HEK293T (cell line): ENCODE measurements around the gene GPR180.

Experiments
- CTCF ChIA-PET: fragments of 350-600 bp; formaldehyde crosslinking; extraction: SDS; loops from one replicate; lab custom pipeline; 2021; ENCODE audit warnings: antibody characterized with exemption, inconsistent platforms; lab: Yijun Ruan, JAX
- POLR2A ChIA-PET: fragments of 350-600 bp; formaldehyde crosslinking; extraction: SDS; loops from one replicate; lab custom pipeline; 2020; ENCODE audit warnings: antibody characterized with exemption, inconsistent platforms; lab: Yijun Ruan, JAX
- DNase-seq: peaks from one replicate; pipeline ENCODE4 v3.0.0; 2012; ENCODE audit warnings: mixed read lengths; ENCODE audit errors: extremely low spot score
- ARNT ChIP-seq: fragments of 450-650 bp; IDR thresholded peaks from 2 replicates; pipeline ENCODE4 v1.6.1; 2017; ENCODE audit warnings: mild to moderate bottlenecking
- BHLHE40 ChIP-seq: fragments of 450-650 bp; IDR thresholded peaks from 2 replicates; pipeline ENCODE4 v1.6.1; 2016; ENCODE audit warnings: mild to moderate bottlenecking, moderate library complexity, borderline replicate concordance
- CTBP1 ChIP-seq: fragments of 450-650 bp; IDR thresholded peaks from 2 replicates; pipeline ENCODE4 v1.6.1; 2016; ENCODE audit warnings: borderline replicate concordance
- ELF4 ChIP-seq: fragments of 450-650 bp; IDR thresholded peaks from 2 replicates; pipeline ENCODE4 v1.6.1; 2017; ENCODE audit warnings: antibody characterized with exemption
- FOXA1 ChIP-seq: fragments of 450-650 bp; IDR thresholded peaks from 2 replicates; pipeline ENCODE4 v1.6.1; 2016; ENCODE audit warnings: mild to moderate bottlenecking
- FOXK2 ChIP-seq: fragments of 450-650 bp; IDR thresholded peaks from 2 replicates; pipeline ENCODE4 v1.6.1; 2016; ENCODE audit warnings: mild to moderate bottlenecking
- FOXM1 ChIP-seq: fragments of 450-650 bp; IDR thresholded peaks from 2 replicates; pipeline ENCODE4 v1.6.1; 2017; ENCODE audit warnings: mild to moderate bottlenecking, borderline replicate concordance
- HDGF ChIP-seq: fragments of 450-650 bp; IDR thresholded peaks from 2 replicates; pipeline ENCODE4 v1.6.1; 2017; ENCODE audit warnings: antibody characterized with exemption, borderline replicate concordance
- L3MBTL2 ChIP-seq: fragments of 450-650 bp; conservative IDR thresholded peaks from 2 replicates; pipeline ENCODE4 v1.6.1; 2016; ENCODE audit warnings: mild to moderate bottlenecking
- LEF1 ChIP-seq: fragments of 450-650 bp; IDR thresholded peaks from 2 replicates; pipeline ENCODE4 v1.6.1; 2017; ENCODE audit warnings: mild to moderate bottlenecking, borderline replicate concordance
- NFRKB ChIP-seq: fragments of 450-650 bp; IDR thresholded peaks from 2 replicates; pipeline ENCODE4 v1.6.1; 2016; ENCODE audit warnings: mild to moderate bottlenecking, moderate library complexity
- PKNOX1 ChIP-seq: fragments of 450-650 bp; IDR thresholded peaks from 2 replicates; pipeline ENCODE4 v1.6.1; 2016
- SP1 ChIP-seq: fragments of 450-650 bp; IDR thresholded peaks from 2 replicates; pipeline ENCODE4 v1.6.1; 2017
- SUZ12 ChIP-seq: fragments of 450-650 bp; IDR thresholded peaks from 2 replicates; pipeline ENCODE4 v1.6.1; 2016; ENCODE audit warnings: mild to moderate bottlenecking
- TARDBP ChIP-seq: fragments of 450-650 bp; IDR thresholded peaks from 2 replicates; pipeline ENCODE4 v1.6.1; 2016
- ZNF384 ChIP-seq: fragments of 450-650 bp; IDR thresholded peaks from 2 replicates; pipeline ENCODE4 v1.6.1; 2016

GPR180 gene

GRCh38 chr13:94601446-94602431 lies at the start of gene GPR180:
TSS of gene GPR180 (plus strand) at chr13:94601857. CDS start at chr13:94601928, 71 bp downstream.
- ChIA-PET POLR2A (interaction anchor here (0.6 to 3.6 kb wide), 7 partner anchors 9 to 168 kb away, joined by 3 to 32 read pairs (median 3); no protein-coding TSS in a partner anchor), CTCF (no interaction called here)
- TF ChIP-seq TARDBP (no peak), FOXM1 (peak; percentile 80), PKNOX1 (peak; percentile 92), L3MBTL2 (peak; percentile 100), SUZ12 (no peak), ARNT (no peak), CTBP1 (peak; percentile 10; the same call in 1 of the 2 replicates), HDGF (peak; percentile 99; the same call in 1 of the 2 replicates), ELF4 (no peak), SP1 (no peak), BHLHE40 (no peak), NFRKB (no peak), FOXK2 (no peak), FOXA1 (no peak), ZNF384 (no peak), LEF1 (no peak; the same call in 1 of the 2 replicates)
- peak; percentile 100 for DNase-seq

- DNase-seq: no peak
- ChIA-PET POLR2A (interaction anchor here (3.8 kb wide), 1 partner anchor 44 kb away, joined by 66 read pairs; the partner anchor contains the start of gene TGDS), CTCF (interaction anchor here (0.8 kb wide), 1 partner anchor 1876 kb away, joined by 3 read pairs; no protein-coding TSS in a partner anchor)
- TF ChIP-seq ARNT (no peak), SUZ12 (no peak), FOXK2 (no peak), FOXM1 (no peak), SP1 (no peak), NFRKB (no peak), L3MBTL2 (no peak), PKNOX1 (no peak), ELF4 (no peak), HDGF (no peak), ZNF384 (no peak)
Observed at GRCh38 chr13:94552095-94552494, 49.6 kb upstream of the GPR180 start.

- POLR2A ChIA-PET: interaction anchor here (1.5 kb wide), 1 partner anchor 42 kb away, joined by 6 read pairs; the partner anchor contains the start of gene TGDS
- TF ChIP-seq ZNF384 (no peak), CTBP1 (no peak), SUZ12 (no peak), ARNT (no peak), TARDBP (no peak), LEF1 (no peak), ELF4 (no peak), SP1 (no peak), PKNOX1 (no peak), BHLHE40 (no peak), FOXA1 (no peak), L3MBTL2 (no peak), NFRKB (no peak), FOXM1 (no peak), HDGF (no peak), FOXK2 (no peak)
- CTCF ChIA-PET: no interaction called here
Observed at GRCh38 chr13:94553766-94554165, 47.9 kb upstream of the GPR180 start.

GRCh38 chr13:94556041-94556440 lies 45.6 kb upstream of the GPR180 start:
- POLR2A ChIA-PET: interaction anchor here (1.3 to 1.8 kb wide), 2 partner anchors 9 to 40 kb away, joined by 5 to 9 read pairs; partner anchors contain the start of gene TGDS
- DNase-seq: no peak
- TF ChIP-seq L3MBTL2: no peak
- CTCF ChIA-PET: interaction anchor here (1.6 kb wide), 1 partner anchor 10 kb away, joined by 4 read pairs; no protein-coding TSS in a partner anchor

More at GRCh38 chr13:94553766-94554165, 47.9 kb upstream of the GPR180 start:
- DNase-seq: no peak

GRCh38 chr13:94556621-94557020 lies 45.0 kb upstream of the GPR180 start:
- CTCF ChIA-PET: interaction anchor here (1.0 to 1.6 kb wide), 2 partner anchors 9 to 65 kb away, joined by 3 to 4 read pairs; no protein-coding TSS in a partner anchor
- POLR2A ChIA-PET: interaction anchor here (1.3 to 1.8 kb wide), 2 partner anchors 9 to 39 kb away, joined by 5 to 9 read pairs; partner anchors contain the start of gene TGDS
- no peak for DNase-seq
- TF ChIP-seq FOXM1 (no peak), TARDBP (no peak), FOXK2 (no peak), ELF4 (no peak), SUZ12 (no peak), NFRKB (no peak), HDGF (no peak), SP1 (no peak), L3MBTL2 (no peak), FOXA1 (no peak), LEF1 (no peak), PKNOX1 (no peak), BHLHE40 (no peak), ZNF384 (no peak), CTBP1 (no peak), ARNT (no peak)
